H1 (cell line): Measurements from ENCODE around the gene ZNF556.

Source experiments
- ASH2L ChIP-seq: fragments of 200-600, 300-600 bp; sonication (generic); IDR thresholded peaks from one replicate; pipeline ENCODE4 v1.7.1; 2017; ENCODE audit warnings: low read length
- CEBPB ChIP-seq: IDR thresholded peaks from 2 replicates; pipeline ENCODE4 v1.6.1; 2012; ENCODE audit warnings: low read depth, low read length
- EP300 ChIP-seq, 2 experiments: IDR thresholded peaks; 1 replicate in 1 of 2; 2 replicates in 1 of 2; pipeline ENCODE4 v1.6.1; 2011 to 2012; ENCODE audit warnings: low read depth in 2 of 2, low read length in 2 of 2, mild to moderate bottlenecking in 2 of 2, borderline replicate concordance in 1 of 2, inconsistent platforms in 1 of 2, moderate library complexity in 1 of 2
- TF ChIP-seq, protein P1 (sequence below), 3 experiments: IDR thresholded peaks; 1 replicate in 2 of 3; 2 replicates in 1 of 3; pipeline versions ENCODE4 v1.5.1 to v1.6.1; 2011; ENCODE audit warnings: low read length in 3 of 3, mild to moderate bottlenecking in 3 of 3, inconsistent platforms in 2 of 3, low read depth in 1 of 3, moderate library complexity in 1 of 3; ENCODE audit not compliant: insufficient read depth in 1 of 3; ENCODE audit errors: control extremely low read depth in 1 of 3

GRCh38 chr19:2869618-2870017 is 2.5 kb downstream of the ZNF556 start:
- TF ChIP-seq EP300 (IDR thresholded peaks at IDR 0.05; ENCODE audit: borderline replicate concordance in 1 of 2, low read depth in 2 of 2, low read length in 2 of 2) (no peak), CEBPB (no peak), ASH2L (no peak)
- TF ChIP-seq, protein P1, sequence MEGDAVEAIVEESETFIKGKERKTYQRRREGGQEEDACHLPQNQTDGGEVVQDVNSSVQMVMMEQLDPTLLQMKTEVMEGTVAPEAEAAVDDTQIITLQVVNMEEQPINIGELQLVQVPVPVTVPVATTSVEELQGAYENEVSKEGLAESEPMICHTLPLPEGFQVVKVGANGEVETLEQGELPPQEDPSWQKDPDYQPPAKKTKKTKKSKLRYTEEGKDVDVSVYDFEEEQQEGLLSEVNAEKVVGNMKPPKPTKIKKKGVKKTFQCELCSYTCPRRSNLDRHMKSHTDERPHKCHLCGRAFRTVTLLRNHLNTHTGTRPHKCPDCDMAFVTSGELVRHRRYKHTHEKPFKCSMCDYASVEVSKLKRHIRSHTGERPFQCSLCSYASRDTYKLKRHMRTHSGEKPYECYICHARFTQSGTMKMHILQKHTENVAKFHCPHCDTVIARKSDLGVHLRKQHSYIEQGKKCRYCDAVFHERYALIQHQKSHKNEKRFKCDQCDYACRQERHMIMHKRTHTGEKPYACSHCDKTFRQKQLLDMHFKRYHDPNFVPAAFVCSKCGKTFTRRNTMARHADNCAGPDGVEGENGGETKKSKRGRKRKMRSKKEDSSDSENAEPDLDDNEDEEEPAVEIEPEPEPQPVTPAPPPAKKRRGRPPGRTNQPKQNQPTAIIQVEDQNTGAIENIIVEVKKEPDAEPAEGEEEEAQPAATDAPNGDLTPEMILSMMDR (IDR thresholded peaks at IDR 0.05; ENCODE audit: control extremely low read depth in 1 of 3, insufficient read depth in 1 of 3, low read depth in 1 of 3, low read length in 3 of 3): no peak
